ENCODE measurements around the gene PRKAA1. TPM values are rescaled to one million over a fixed set of nuclear protein-coding genes. Genes with fewer than 3 reads are reported as not detected.

PRKAA1 gene
- 100 to 1,000 TPM; 102 to 105 TPM for total RNA-seq
- 90.9 TPM for polyA plus RNA-seq (2013, experiment 1 of 2)
- 84.1 TPM for polyA plus RNA-seq (2013, experiment 2 of 2)
- 81.0 to 209 (median 145) reads per million in 172 experiments for total RNA-seq

GRCh38 chr5:40798012-40798800, at the start of gene PRKAA1:
TSS of gene PRKAA1 (minus strand) at chr5:40798374. CDS start at chr5:40798189, 185 bp downstream.
- peak within 1 kb of the TSS; percentile 95 for H3K4me3 ChIP-seq (ENCODE audit: low read length)
- H3K9me3 Mint-ChIP-seq = no peaks in the 10 kb centered on the region
- H3K27ac ChIP-seq (ENCODE audit: low read depth in 1 of 2, low read length in 2 of 2) = peak within 1 kb of the TSS; percentile 84 to 90
- DNase-seq = peak; percentile 80 to 96 (median 89)
- H3K36me3 Mint-ChIP-seq (ENCODE audit: low read depth) = peaks cover 29% of the 10 kb centered on the region
- ChIA-PET POLR2A (interaction anchor here (0.6 to 2.9 kb wide), 8 partner anchors 10 to 54 kb away, joined by 3 to 18 read pairs (median 3); partner anchors contain the start of genes CARD6 and RPL37), CTCF (interaction anchor here (0.7 to 1.4 kb wide), 6 partner anchors 10 to 1259 kb away, joined by 3 to 6 read pairs (median 4); partner anchors contain the start of gene TTC33)
- peak; percentile 71 for TF ChIP-seq CTCF (IDR thresholded peaks at IDR 0.05)
- peaks cover 16% of the 10 kb centered on the region for H3K4me1 ChIP-seq (ENCODE audit: insufficient read depth, low read length)
- intact Hi-C loops (cut with DNase I, micrococcal nuclease) = loop anchor here in 1 of 2 experiments (1.0 kb wide), 2 partner anchors 36 to 43 kb away; partner anchors contain the start of gene TTC33
- H3K4me3 Mint-ChIP-seq = peak within 1 kb of the TSS; percentile 94
- ATAC-seq (ENCODE audit: poor library complexity) = peak; percentile 93
- H3K27ac Mint-ChIP-seq = peak within 1 kb of the TSS; percentile 85
- H3K27me3 Mint-ChIP-seq = no peaks in the 10 kb centered on the region
- H3K36me3 ChIP-seq (ENCODE audit: insufficient read depth, low read length) = peaks cover 5% of the 10 kb centered on the region
- H3K9me3 ChIP-seq (ENCODE audit: control insufficient read depth in 1 of 2, insufficient read depth in 1 of 2, low read length in 2 of 2) = no peaks in the 10 kb centered on the region
- H3K27me3 ChIP-seq (ENCODE audit: control insufficient read depth in 1 of 2, insufficient read depth in 2 of 2, low read length in 2 of 2) = no peaks in the 10 kb centered on the region
- H3K4me1 Mint-ChIP-seq (ENCODE audit: low read depth) = peaks cover 49% of the 10 kb centered on the region

- DNase-seq = no peak
- peaks cover 5% of the 10 kb centered on the region for H3K27me3 Mint-ChIP-seq
- no peaks in the 10 kb centered on the region for H3K9me3 Mint-ChIP-seq
- ChIA-PET POLR2A (no interaction called here), CTCF (no interaction called here)
- no peak overlapping the region for H3K27ac Mint-ChIP-seq
- H3K4me3 Mint-ChIP-seq = no peak overlapping the region
- Histone ChIP-seq H3K9me3 (ENCODE audit: control insufficient read depth in 1 of 2, insufficient read depth in 1 of 2, low read length in 2 of 2) (no peaks in the 10 kb centered on the region), H3K27ac (ENCODE audit: low read depth in 1 of 2, low read length in 2 of 2) (no peak overlapping the region), H3K36me3 (ENCODE audit: insufficient read depth, low read length) (no peaks in the 10 kb centered on the region), H3K4me1 (ENCODE audit: insufficient read depth, low read length) (no peaks in the 10 kb centered on the region), H3K4me3 (ENCODE audit: low read length) (no peak overlapping the region), H3K27me3 (ENCODE audit: control insufficient read depth in 1 of 2, insufficient read depth in 2 of 2, low read length in 2 of 2) (peaks cover 0 to under 1% of the 10 kb centered on the region in 2 experiments)
- peaks cover 13% of the 10 kb centered on the region for H3K4me1 Mint-ChIP-seq (ENCODE audit: low read depth)
- ATAC-seq (ENCODE audit: poor library complexity) = no peak
- peaks cover 11% of the 10 kb centered on the region for H3K36me3 Mint-ChIP-seq (ENCODE audit: low read depth)
- intact Hi-C loops (cut with DNase I, micrococcal nuclease) = no loop called here
- no peak for TF ChIP-seq CTCF (IDR thresholded peaks at IDR 0.05)
These were observed 49.4 kb upstream of the PRKAA1 start for GRCh38 chr5:40847525-40847924.

- no peak for TF ChIP-seq CTCF (IDR thresholded peaks at IDR 0.05)
- Histone ChIP-seq H3K9me3 (ENCODE audit: control insufficient read depth in 1 of 2, insufficient read depth in 1 of 2, low read length in 2 of 2) (no peaks in the 10 kb centered on the region), H3K4me1 (ENCODE audit: insufficient read depth, low read length) (no peaks in the 10 kb centered on the region), H3K27me3 (ENCODE audit: control insufficient read depth in 1 of 2, insufficient read depth in 2 of 2, low read length in 2 of 2) (peaks cover 0 to 8% of the 10 kb centered on the region in 2 experiments), H3K4me3 (ENCODE audit: low read length) (no peak overlapping the region), H3K36me3 (ENCODE audit: insufficient read depth, low read length) (no peaks in the 10 kb centered on the region), H3K27ac (ENCODE audit: low read depth in 1 of 2, low read length in 2 of 2) (no peak overlapping the region)
- DNase-seq = no peak
- CTCF ChIA-PET = interaction anchor here (0.6 kb wide), 1 partner anchor 18 kb away, joined by 3 read pairs; no protein-coding TSS in a partner anchor
- H3K36me3 Mint-ChIP-seq (ENCODE audit: low read depth) = peaks cover 5% of the 10 kb centered on the region
- H3K4me3 Mint-ChIP-seq = no peak overlapping the region
- H3K27me3 Mint-ChIP-seq = peaks cover 5% of the 10 kb centered on the region
- H3K9me3 Mint-ChIP-seq = no peaks in the 10 kb centered on the region
- peaks cover 21% of the 10 kb centered on the region for H3K4me1 Mint-ChIP-seq (ENCODE audit: low read depth)
- H3K27ac Mint-ChIP-seq = no peak overlapping the region
- no peak for ATAC-seq (ENCODE audit: poor library complexity)
- intact Hi-C loops (cut with DNase I, micrococcal nuclease) = no loop called here
- POLR2A ChIA-PET = no interaction called here
These were observed 48.2 kb upstream of the PRKAA1 start for GRCh38 chr5:40846371-40846770.
